Thyroid gland (tissue), 4 donors: Measurements from ENCODE around the gene NACC1. TPM values are rescaled to one million over a fixed set of nuclear protein-coding genes. Genes with fewer than 3 reads are reported as not detected.

Experiments used
- DNase-seq, 2 donors: peaks; one replicate each; pipeline ENCODE4 v3.0.0-alpha.2; 2019
- H3K27ac ChIP-seq, 3 donors: fragments of 200-600 bp; sonication (generic); 1 replicate in 2 of 3; 2 replicates in 1 of 3; pipeline ENCODE4 v1.5.1; 2016 to 2019; ENCODE audit warnings: mild to moderate bottlenecking in 1 of 3, moderate library complexity in 1 of 3
- H3K27me3 ChIP-seq: fragments of 200-600 bp; sonication (generic); one replicate; pipeline ENCODE4 v1.5.1; 2019
- H3K36me3 ChIP-seq, 2 donors: fragments of 200-600 bp; sonication (generic); one replicate each; pipeline ENCODE4 v1.5.1; 2016 to 2019
- H3K4me1 ChIP-seq, 2 donors: fragments of 200-600 bp; sonication (generic); one replicate each; pipeline ENCODE4 v1.5.1; 2017 to 2019
- H3K4me3 ChIP-seq, 3 donors: fragments of 200-600 bp; sonication (generic); replicated peaks in 1 of 3; 1 replicate in 2 of 3; 2 replicates in 1 of 3; pipeline ENCODE4 v1.5.1; 2016; ENCODE audit warnings: mild to moderate bottlenecking in 1 of 3
- H3K9me3 ChIP-seq: fragments of 200-600 bp; sonication (generic); one replicate; pipeline ENCODE4 v1.5.1; 2017
- POLR2A ChIP-seq, 2 donors: fragments of 450-650 bp; IDR thresholded peaks; one replicate each; pipeline ENCODE4 v1.6.1; 2017; ENCODE audit warnings: antibody characterized with exemption in 2 of 2, mild to moderate bottlenecking in 2 of 2, moderate library complexity in 1 of 2
- WGBS, 2 donors: methylation state at CpG; one replicate each; pipeline ENCODE4 v1.1.5; 2017; 5-methylcytosine and 5-hydroxymethylcytosine counted together
- intact Hi-C: fragments of 100-400 bp; cut with DNase I; formaldehyde crosslinking; loops from one replicate; pipeline ENCODE4 v1.15.1; 2023
- total RNA-seq, 4 donors: library from RNA; depleted of rRNA; stranded (reverse); fragments of >200 nt; gene quantifications; one replicate each; pipeline ENCODE4 v1.2.3, GENCODE V29; 2016
- TF ChIP-seq, protein P1 (sequence below), 6 experiments: fragments of 200-600 bp in 3 of 6; fragments of 450-650 bp in 3 of 6; sonication (generic) in 3 of 6; IDR thresholded peaks; one replicate each; pipeline ENCODE4 v1.5.1; 2016 to 2019; ENCODE audit warnings: antibody characterized with exemption in 6 of 6, mild to moderate bottlenecking in 2 of 6, inconsistent platforms in 1 of 6, moderate library complexity in 1 of 6

The NACC1 gene
- total RNA-seq, 4 donors from 2014 or later, result 16.9 to 67.7 (median 43.0) TPM

DNA sequence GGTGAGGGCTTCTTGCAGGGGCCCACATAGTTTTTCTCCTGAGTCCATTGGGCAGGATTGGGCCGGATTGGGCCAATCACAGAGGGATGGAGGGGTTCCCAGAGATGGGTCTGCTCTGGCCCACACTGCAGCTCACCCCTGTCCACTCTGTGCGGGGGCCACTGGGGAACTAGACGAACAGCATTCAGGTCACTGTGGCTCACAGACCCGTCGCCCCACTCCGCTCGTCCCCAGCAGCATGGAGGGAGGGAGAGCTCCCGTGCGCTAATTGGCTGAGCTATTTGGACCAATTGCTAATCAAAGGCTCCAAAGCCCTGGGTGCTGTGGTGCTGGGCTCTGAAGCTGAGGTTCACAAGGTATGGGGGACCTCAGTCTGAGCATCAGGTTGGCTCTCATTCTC lies 11.3 kb downstream of the NACC1 start:
- H3K27ac ChIP-seq, result no peak overlapping the region
- H3K4me3 ChIP-seq, result no peak overlapping the region
- no peaks in the 10 kb centered on the region for H3K9me3 ChIP-seq
- no peak for DNase-seq
- no peaks in the 10 kb centered on the region for H3K36me3 ChIP-seq
- intact Hi-C loops, result no loop called here
- no peak for TF ChIP-seq POLR2A (IDR thresholded peaks at IDR 0.05)
- TF ChIP-seq, protein P1, sequence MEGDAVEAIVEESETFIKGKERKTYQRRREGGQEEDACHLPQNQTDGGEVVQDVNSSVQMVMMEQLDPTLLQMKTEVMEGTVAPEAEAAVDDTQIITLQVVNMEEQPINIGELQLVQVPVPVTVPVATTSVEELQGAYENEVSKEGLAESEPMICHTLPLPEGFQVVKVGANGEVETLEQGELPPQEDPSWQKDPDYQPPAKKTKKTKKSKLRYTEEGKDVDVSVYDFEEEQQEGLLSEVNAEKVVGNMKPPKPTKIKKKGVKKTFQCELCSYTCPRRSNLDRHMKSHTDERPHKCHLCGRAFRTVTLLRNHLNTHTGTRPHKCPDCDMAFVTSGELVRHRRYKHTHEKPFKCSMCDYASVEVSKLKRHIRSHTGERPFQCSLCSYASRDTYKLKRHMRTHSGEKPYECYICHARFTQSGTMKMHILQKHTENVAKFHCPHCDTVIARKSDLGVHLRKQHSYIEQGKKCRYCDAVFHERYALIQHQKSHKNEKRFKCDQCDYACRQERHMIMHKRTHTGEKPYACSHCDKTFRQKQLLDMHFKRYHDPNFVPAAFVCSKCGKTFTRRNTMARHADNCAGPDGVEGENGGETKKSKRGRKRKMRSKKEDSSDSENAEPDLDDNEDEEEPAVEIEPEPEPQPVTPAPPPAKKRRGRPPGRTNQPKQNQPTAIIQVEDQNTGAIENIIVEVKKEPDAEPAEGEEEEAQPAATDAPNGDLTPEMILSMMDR (IDR thresholded peaks at IDR 0.05), result no peak
- peaks cover 8 to 16% of the 10 kb centered on the region in 2 donors for H3K4me1 ChIP-seq
- no peaks in the 10 kb centered on the region for H3K27me3 ChIP-seq
- 90 to 95% methylated on average over 2 to 7 of the region's 9 CpGs for WGBS, 2 donors

DNA sequence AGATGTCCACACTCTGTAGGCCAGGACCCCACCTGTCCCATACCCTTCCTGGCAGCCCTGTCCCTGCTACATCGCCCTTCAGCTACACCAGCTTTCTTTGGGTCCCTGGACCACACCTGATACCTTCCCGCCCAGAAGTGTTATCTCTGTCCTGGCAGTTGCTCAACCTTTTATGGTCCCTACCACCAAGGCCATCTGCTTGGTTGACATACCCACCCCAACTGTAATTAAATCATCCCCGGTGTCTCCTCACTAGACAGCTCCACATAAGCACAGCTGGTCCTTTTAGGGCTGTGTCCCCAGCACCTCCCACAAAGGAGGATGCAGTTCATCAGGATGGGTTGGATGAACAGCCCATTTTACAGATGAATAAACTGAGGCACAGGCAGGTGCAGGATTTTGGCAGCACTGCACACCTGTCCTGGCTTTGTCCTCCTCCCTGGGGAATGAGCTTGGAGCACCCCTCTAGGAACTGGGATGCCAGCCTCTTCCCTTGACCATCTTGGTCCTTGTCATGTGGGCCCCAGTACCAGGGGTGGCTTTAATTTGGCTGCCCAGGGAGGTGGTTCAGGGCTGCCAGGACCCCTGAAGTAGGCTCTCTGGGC lies 12.9 kb downstream of the NACC1 start:
- Histone ChIP-seq H3K27me3 (no peaks in the 10 kb centered on the region), H3K36me3 (peaks cover 7% of the 10 kb centered on the region in 2 donors), H3K9me3 (no peaks in the 10 kb centered on the region), H3K4me1 (peaks cover 8 to 22% of the 10 kb centered on the region in 2 donors), H3K27ac (no peak overlapping the region), H3K4me3 (no peak overlapping the region)
- intact Hi-C loops, result no loop called here
- no peak for DNase-seq
- TF ChIP-seq POLR2A (IDR thresholded peaks at IDR 0.05), result no peak
- TF ChIP-seq, protein P1 (IDR thresholded peaks at IDR 0.05), result no peak
- WGBS, 2 donors, result 96 to 100% methylated on average over 3 of the region's 3 CpGs

DNA sequence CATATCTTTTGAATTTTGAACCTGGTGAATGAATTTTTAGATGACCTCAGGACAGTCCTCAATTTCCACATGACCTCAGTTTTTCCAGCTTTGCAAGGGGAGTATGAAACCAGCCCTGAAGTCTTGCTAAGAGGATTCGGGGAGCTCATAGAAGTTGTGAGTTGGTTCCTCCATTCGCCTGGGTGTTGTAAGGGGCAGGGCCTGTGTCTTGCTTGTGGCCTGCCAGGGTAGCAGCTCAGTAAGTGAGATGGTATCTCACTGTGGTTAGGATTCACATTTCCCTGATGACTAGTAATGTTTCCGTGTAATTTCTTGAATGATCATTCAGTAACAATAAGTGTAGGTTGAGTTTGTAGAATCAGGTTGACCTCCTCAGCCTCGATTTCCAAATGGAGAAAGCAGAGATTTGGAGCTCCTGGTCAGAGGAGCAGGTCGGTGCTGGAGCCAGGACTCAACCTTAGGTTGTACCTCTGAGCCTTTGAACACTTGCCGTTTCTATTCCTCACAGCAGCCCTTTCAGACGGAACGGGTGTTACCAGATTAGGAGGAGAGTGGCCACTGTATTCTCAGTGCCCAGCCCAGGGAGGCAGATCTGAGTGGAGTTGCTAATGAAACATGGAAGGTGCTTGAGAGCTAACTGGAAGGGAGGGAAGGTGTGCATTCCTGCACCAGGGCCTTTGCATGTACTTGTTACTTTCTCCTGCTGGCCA lies 14.6 kb downstream of the NACC1 start:
- no peaks in the 10 kb centered on the region for H3K27me3 ChIP-seq

DNA sequence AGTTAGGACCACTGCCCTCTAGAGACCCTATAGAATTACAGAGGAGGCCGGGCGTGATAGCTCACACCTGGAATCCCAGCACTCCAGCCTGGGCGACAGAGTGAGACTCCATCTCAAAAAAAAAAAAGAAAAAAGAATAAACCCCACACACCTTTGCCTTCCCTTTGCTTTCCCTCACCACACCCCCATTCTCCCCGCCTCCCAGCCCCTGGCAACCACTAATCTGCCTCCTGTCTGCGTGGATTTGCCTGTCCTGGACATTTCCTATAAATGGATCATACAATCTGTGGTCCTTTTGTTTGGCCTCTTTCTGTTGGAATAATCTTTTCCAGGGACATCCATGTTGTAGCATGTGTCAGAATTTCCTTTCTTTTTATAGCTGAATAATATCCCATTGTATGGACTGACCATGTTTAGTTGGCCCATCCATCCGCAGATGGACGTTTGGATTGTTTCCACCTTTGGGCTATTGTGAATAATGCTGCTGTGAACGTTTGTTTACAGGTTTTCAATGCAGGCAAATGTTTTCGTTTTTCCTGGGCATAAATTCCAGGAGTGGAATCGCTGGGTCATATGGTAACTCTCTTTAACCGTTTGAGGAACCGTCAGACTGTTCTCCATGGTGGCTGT lies 15.3 kb downstream of the NACC1 start:
- DNase-seq, result no peak
- H3K27me3 ChIP-seq, result no peaks in the 10 kb centered on the region
- intact Hi-C loops, result no loop called here
- no peaks in the 10 kb centered on the region for H3K9me3 ChIP-seq
- no peak overlapping the region for H3K4me3 ChIP-seq
- peaks cover 22 to 29% of the 10 kb centered on the region in 2 donors for H3K36me3 ChIP-seq
- peaks cover 8 to 22% of the 10 kb centered on the region in 2 donors for H3K4me1 ChIP-seq
- WGBS, 2 donors, result 83 to 84% methylated on average over 12 of the region's 12 CpGs
- TF ChIP-seq, protein P1 (IDR thresholded peaks at IDR 0.05), result no peak
- no peak for TF ChIP-seq POLR2A (IDR thresholded peaks at IDR 0.05)
- peak overlapping the region in 2 of 3 donors; percentile 68 to 78 for H3K27ac ChIP-seq

More for the DNA sequence above, 14.6 kb downstream of the NACC1 start:
- Histone ChIP-seq H3K4me3 (no peak overlapping the region), H3K36me3 (peaks cover 16 to 21% of the 10 kb centered on the region in 2 donors), H3K4me1 (peaks cover 8 to 22% of the 10 kb centered on the region in 2 donors), H3K27ac (peak overlapping the region in 1 of 3 donors; percentile 78), H3K9me3 (no peaks in the 10 kb centered on the region)
- intact Hi-C loops, result no loop called here
- WGBS, 2 donors, result 75 to 82% methylated on average over 8 of the region's 8 CpGs
- TF ChIP-seq, protein P1 (IDR thresholded peaks at IDR 0.05), result no peak
- no peak for TF ChIP-seq POLR2A (IDR thresholded peaks at IDR 0.05)
- DNase-seq, result peak; percentile 20 to 23
